HepG2 (cell line): ENCODE data around the gene ACSS1. TPM values are rescaled to one million over a fixed set of nuclear protein-coding genes. Genes with fewer than 3 reads are reported as not detected.

Experiments
- ASH2L ChIP-seq: fragments of 300-600, 200-600 bp; sonication (generic); IDR thresholded peaks from 2 replicates; pipeline ENCODE4 v1.7.0; 2017; ENCODE audit warnings: low read depth, mild to moderate bottlenecking, moderate library complexity, mixed read lengths, low read length; ENCODE audit not compliant: insufficient read length
- DNMT1 ChIP-seq: sonication (generic); formaldehyde crosslinking; IDR thresholded peaks from 2 replicates; pipeline ENCODE4 v1.5.1; 2020; ENCODE audit warnings: mild to moderate bottlenecking, missing genetic modification reagents
- FOXO1 ChIP-seq: sonication (generic); formaldehyde crosslinking; IDR thresholded peaks from 2 replicates; pipeline ENCODE4 v1.4.0; 2020; ENCODE audit warnings: missing genetic modification reagents
- FOXP1 ChIP-seq, 2 experiments: fragments of 450-650 bp in 1 of 2; IDR thresholded peaks; 2 replicates each; pipeline ENCODE4 v1.6.1; 2017 to 2018; ENCODE audit warnings: antibody characterized with exemption in 1 of 2
- FOXP4 ChIP-seq: sonication (generic); formaldehyde crosslinking; IDR thresholded peaks from 2 replicates; pipeline ENCODE4 v1.4.0; 2020; ENCODE audit warnings: missing genetic modification reagents
- MAFF ChIP-seq: IDR thresholded peaks from 2 replicates; pipeline ENCODE4 v1.6.1; 2011; ENCODE audit warnings: low read depth, low read length, improper control_type of control experiment
- MED8 ChIP-seq: sonication (generic); formaldehyde crosslinking; IDR thresholded peaks from 2 replicates; pipeline ENCODE4 v1.8.1; 2023; ENCODE audit warnings: mild to moderate bottlenecking, missing genetic modification reagents; ENCODE audit not compliant: insufficient replicate concordance
- NKX3-1 ChIP-seq: sonication (generic); formaldehyde crosslinking; IDR thresholded peaks from 2 replicates; pipeline ENCODE4 v1.5.0; 2020; ENCODE audit warnings: missing genetic modification reagents
- PAX8 ChIP-seq: sonication (generic); formaldehyde crosslinking; IDR thresholded peaks from 2 replicates; pipeline ENCODE4 v1.8.0; 2022; ENCODE audit warnings: mild to moderate bottlenecking, missing genetic modification reagents, borderline replicate concordance
- PHF5A ChIP-seq: IDR thresholded peaks from one replicate; pipeline ENCODE4 v1.6.1; 2018; ENCODE audit warnings: low read depth, missing genetic modification reagents; ENCODE audit not compliant: unreplicated experiment
- PHF8 ChIP-seq: sonication (generic); formaldehyde crosslinking; IDR thresholded peaks from 2 replicates; pipeline ENCODE4 v1.5.0; 2020; ENCODE audit warnings: missing genetic modification reagents
- RORA ChIP-seq: sonication (generic); formaldehyde crosslinking; IDR thresholded peaks from 2 replicates; pipeline ENCODE4 v1.5.0; 2020; ENCODE audit warnings: mild to moderate bottlenecking, missing genetic modification reagents, moderate library complexity
- ZBTB20 ChIP-seq: sonication (generic); formaldehyde crosslinking; IDR thresholded peaks from 2 replicates; pipeline ENCODE4 v1.8.1; 2023; ENCODE audit warnings: missing genetic modification reagents, low read depth, mild to moderate bottlenecking, borderline replicate concordance
- ZFP36L2 ChIP-seq: sonication (generic); formaldehyde crosslinking; IDR thresholded peaks from 2 replicates; pipeline ENCODE4 v1.4.0; 2020; ENCODE audit warnings: missing genetic modification reagents
- ZFX ChIP-seq: sonication (generic); formaldehyde crosslinking; IDR thresholded peaks from 2 replicates; pipeline ENCODE4 v1.4.0; 2020; ENCODE audit warnings: mild to moderate bottlenecking, low read depth, missing genetic modification reagents, moderate library complexity
- ZMYM3 ChIP-seq: sonication (generic); formaldehyde crosslinking; IDR thresholded peaks from 2 replicates; pipeline ENCODE4 v1.5.1; 2020; ENCODE audit warnings: mild to moderate bottlenecking, missing genetic modification reagents
- ZNF484 ChIP-seq: sonication (generic); formaldehyde crosslinking; IDR thresholded peaks from 2 replicates; pipeline ENCODE4 v1.5.1; 2020; ENCODE audit warnings: mild to moderate bottlenecking, low read depth, missing genetic modification reagents, borderline replicate concordance
- ZNF543 ChIP-seq: sonication (generic); formaldehyde crosslinking; IDR thresholded peaks from 2 replicates; pipeline ENCODE4 v1.4.0; 2020; ENCODE audit warnings: mild to moderate bottlenecking, missing genetic modification reagents
- ZNF564 ChIP-seq: sonication (generic); formaldehyde crosslinking; IDR thresholded peaks from 2 replicates; pipeline ENCODE4 v1.8.1; 2023; ENCODE audit warnings: mild to moderate bottlenecking, missing genetic modification reagents
- ZNF616 ChIP-seq: sonication (generic); formaldehyde crosslinking; IDR thresholded peaks from 2 replicates; pipeline ENCODE4 v1.5.0; 2020; ENCODE audit warnings: low read depth, mild to moderate bottlenecking, missing genetic modification reagents
- ZNF766 ChIP-seq: sonication (generic); formaldehyde crosslinking; IDR thresholded peaks from 2 replicates; pipeline ENCODE4 v1.5.0; 2020; ENCODE audit warnings: missing genetic modification reagents, borderline replicate concordance
- ZNF775 ChIP-seq: sonication (generic); formaldehyde crosslinking; IDR thresholded peaks from 2 replicates; pipeline ENCODE4 v1.4.0; 2020; ENCODE audit warnings: missing genetic modification reagents, mild to moderate bottlenecking, moderate library complexity, borderline replicate concordance
- polyA plus RNA-seq, 8 experiments: library from polyadenylated mRNA; depleted of rRNA in 3 of 8; stranded (reverse) in 7 of 8; unstranded in 1 of 8; fragments of >200 nt; fragmentation: Illumina TruSeq in 4 of 8; extraction: Trizol in 4 of 8; gene quantifications; 2 replicates each; pipeline versions ENCODE4 v1.2.1 to v1.2.3, GENCODE V29; 2011 to 2016; ENCODE audit warnings: low read depth in 4 of 8, missing spikeins in 1 of 8, mixed read lengths in 1 of 8; ENCODE audit not compliant: insufficient read depth in 1 of 8
- total RNA-seq, 5 experiments: library from RNA; depleted of rRNA; stranded (reverse); fragments of >200 nt; fragmentation: Illumina TruSeq; extraction: Trizol; gene quantifications; 2 replicates each; pipeline ENCODE4 v1.2.3, GENCODE V29; 2016; ENCODE audit warnings: low read depth in 1 of 5
- TF ChIP-seq, protein P1 (sequence below): sonication (generic); formaldehyde crosslinking; conservative IDR thresholded peaks from 2 replicates; pipeline ENCODE4 v1.4.0; 2020; ENCODE audit warnings: missing genetic modification reagents
- TF ChIP-seq, protein P2 (sequence below): IDR thresholded peaks from 2 replicates; pipeline ENCODE4 v1.6.1; 2012; ENCODE audit warnings: inconsistent platforms
- TF ChIP-seq, protein P3 (sequence below): IDR thresholded peaks from 2 replicates; pipeline ENCODE4 v1.6.1; 2012; ENCODE audit warnings: low read depth, low read length, improper control_type of control experiment

The ACSS1 gene
- total and polyA plus RNA-seq, 2 of the 13 experiments (the other 11 are each of a cell fraction or from before 2014, with no cell fraction given): 15.2 to 41.6 TPM

- no peak for TF ChIP-seq PAX8 (CRISPR knock-in tag)
- TF ChIP-seq PHF8: 0 out of 2 replicates have a peak, but pooled peaks have one; percentile 13
- TF ChIP-seq, protein P1, sequence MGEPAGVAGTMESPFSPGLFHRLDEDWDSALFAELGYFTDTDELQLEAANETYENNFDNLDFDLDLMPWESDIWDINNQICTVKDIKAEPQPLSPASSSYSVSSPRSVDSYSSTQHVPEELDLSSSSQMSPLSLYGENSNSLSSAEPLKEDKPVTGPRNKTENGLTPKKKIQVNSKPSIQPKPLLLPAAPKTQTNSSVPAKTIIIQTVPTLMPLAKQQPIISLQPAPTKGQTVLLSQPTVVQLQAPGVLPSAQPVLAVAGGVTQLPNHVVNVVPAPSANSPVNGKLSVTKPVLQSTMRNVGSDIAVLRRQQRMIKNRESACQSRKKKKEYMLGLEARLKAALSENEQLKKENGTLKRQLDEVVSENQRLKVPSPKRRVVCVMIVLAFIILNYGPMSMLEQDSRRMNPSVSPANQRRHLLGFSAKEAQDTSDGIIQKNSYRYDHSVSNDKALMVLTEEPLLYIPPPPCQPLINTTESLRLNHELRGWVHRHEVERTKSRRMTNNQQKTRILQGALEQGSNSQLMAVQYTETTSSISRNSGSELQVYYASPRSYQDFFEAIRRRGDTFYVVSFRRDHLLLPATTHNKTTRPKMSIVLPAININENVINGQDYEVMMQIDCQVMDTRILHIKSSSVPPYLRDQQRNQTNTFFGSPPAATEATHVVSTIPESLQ: no peak
- TF ChIP-seq ZNF616 (CRISPR knock-in tag): no peak
- TF ChIP-seq ZMYM3 (CRISPR knock-in tag): no peak
- no peak for TF ChIP-seq DNMT1 (CRISPR knock-in tag)
- peak; percentile 22; the same call in 1 of the 2 replicates for TF ChIP-seq ZFX
- TF ChIP-seq ZFP36L2 (CRISPR knock-in tag): no peak
- TF ChIP-seq, protein P2, sequence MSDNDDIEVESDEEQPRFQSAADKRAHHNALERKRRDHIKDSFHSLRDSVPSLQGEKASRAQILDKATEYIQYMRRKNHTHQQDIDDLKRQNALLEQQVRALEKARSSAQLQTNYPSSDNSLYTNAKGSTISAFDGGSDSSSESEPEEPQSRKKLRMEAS: peak; percentile 50; the same call in 1 of the 2 replicates
- TF ChIP-seq ZBTB20 (CRISPR knock-in tag): no peak
- no peak for TF ChIP-seq FOXP4 (CRISPR knock-in tag)
- TF ChIP-seq ASH2L: no peak
- TF ChIP-seq NKX3-1: no peak
- TF ChIP-seq, protein P3, sequence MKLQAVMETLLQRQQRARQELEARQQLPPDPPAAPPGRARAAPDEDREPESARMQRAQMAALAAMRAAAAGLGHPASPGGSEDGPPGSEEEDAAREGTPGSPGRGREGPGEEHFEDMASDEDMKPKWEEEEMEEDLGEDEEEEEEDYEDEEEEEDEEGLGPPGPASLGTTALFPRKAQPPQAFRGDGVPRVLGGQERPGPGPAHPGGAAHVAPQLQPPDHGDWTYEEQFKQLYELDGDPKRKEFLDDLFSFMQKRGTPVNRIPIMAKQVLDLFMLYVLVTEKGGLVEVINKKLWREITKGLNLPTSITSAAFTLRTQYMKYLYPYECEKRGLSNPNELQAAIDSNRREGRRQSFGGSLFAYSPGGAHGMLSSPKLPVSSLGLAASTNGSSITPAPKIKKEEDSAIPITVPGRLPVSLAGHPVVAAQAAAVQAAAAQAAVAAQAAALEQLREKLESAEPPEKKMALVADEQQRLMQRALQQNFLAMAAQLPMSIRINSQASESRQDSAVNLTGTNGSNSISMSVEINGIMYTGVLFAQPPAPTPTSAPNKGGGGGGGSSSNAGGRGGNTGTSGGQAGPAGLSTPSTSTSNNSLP: peak; percentile 63; the same call in 1 of the 2 replicates
- TF ChIP-seq ZNF484: no peak
- TF ChIP-seq ZNF766 (CRISPR knock-in tag): no peak
- no peak for TF ChIP-seq FOXP1 (IDR thresholded peaks at IDR 0.05)
- no peak for TF ChIP-seq FOXP1 (CRISPR knock-in tag; IDR thresholded peaks at IDR 0.05)
- no peak for TF ChIP-seq PHF5A (CRISPR knock-in tag)
- no peak for TF ChIP-seq ZNF564 (CRISPR knock-in tag)
- TF ChIP-seq RORA (CRISPR knock-in tag): no peak
- no peak for TF ChIP-seq FOXO1 (CRISPR knock-in tag)
- TF ChIP-seq ZNF543 (CRISPR knock-in tag): 0 out of 2 replicates have a peak, but pooled peaks have one; percentile 21
- no peak for TF ChIP-seq ZNF775 (CRISPR knock-in tag)
- no peak for TF ChIP-seq MAFF
- TF ChIP-seq MED8 (CRISPR knock-in tag): peak; percentile 27
Measured at GRCh38 chr20:25054096-25054820, 3.7 kb downstream of the ACSS1 start (continued).
